HS-27A (cell line): Measurements from ENCODE around the gene CDKAL1.
"Not testable (repeated sequence)": the region's sequence is repeated elsewhere in the genome, so short reads cannot be mapped to it uniquely, and the experiment has no call there.

Experiments
- DNase-seq: peaks from one replicate; pipeline ENCODE4 v3.0.0-alpha.2; 2012; ENCODE audit warnings: low read depth, missing footprints

The CDKAL1 gene

GRCh38 chr6:20708367-20709124 lies 174.3 kb downstream of the CDKAL1 start:
- no peak for DNase-seq

GRCh38 chr6:20709451-20709850 lies 175.2 kb downstream of the CDKAL1 start:
- no peak for DNase-seq

GRCh38 chr6:20710341-20710740 lies 176.1 kb downstream of the CDKAL1 start:
- DNase-seq = no peak

- DNase-seq = no peak
Measured at GRCh38 chr6:20711518-20711917, 177.3 kb downstream of the CDKAL1 start.

- no peak for DNase-seq
Measured at GRCh38 chr6:20712011-20712410, 177.8 kb downstream of the CDKAL1 start.

- no peak for DNase-seq
Measured at GRCh38 chr6:20715135-20715806, 181.0 kb downstream of the CDKAL1 start.

- DNase-seq = no peak
Measured at GRCh38 chr6:20716865-20717264, 182.6 kb downstream of the CDKAL1 start.

GRCh38 chr6:20717743-20718142 lies 183.5 kb downstream of the CDKAL1 start:
- DNase-seq = no peak

GRCh38 chr6:20718705-20719653 lies 184.7 kb downstream of the CDKAL1 start:
- DNase-seq = no peak

GRCh38 chr6:20719980-20720379 lies 185.7 kb downstream of the CDKAL1 start:
- no peak for DNase-seq

- not testable (repeated sequence) for DNase-seq
Measured at GRCh38 chr6:20721121-20721520, 186.9 kb downstream of the CDKAL1 start.

- no peak for DNase-seq
Measured at GRCh38 chr6:20722455-20722854, 188.2 kb downstream of the CDKAL1 start.

- DNase-seq = no peak
Measured at GRCh38 chr6:20723236-20723635, 189.0 kb downstream of the CDKAL1 start.

GRCh38 chr6:20724443-20725190 lies 190.4 kb downstream of the CDKAL1 start:
- no peak for DNase-seq

GRCh38 chr6:20725235-20725634 lies 191.0 kb downstream of the CDKAL1 start:
- not testable (repeated sequence) for DNase-seq

GRCh38 chr6:20729086-20729485 lies 194.8 kb downstream of the CDKAL1 start:
- no peak for DNase-seq

GRCh38 chr6:20732362-20732761 lies 198.1 kb downstream of the CDKAL1 start:
- DNase-seq = not testable (repeated sequence)

- DNase-seq = no peak
Measured at GRCh38 chr6:20732896-20733295, 198.6 kb downstream of the CDKAL1 start.

GRCh38 chr6:20737912-20738311 lies 203.7 kb downstream of the CDKAL1 start:
- no peak for DNase-seq

- DNase-seq = no peak
Measured at GRCh38 chr6:20740088-20740487, 205.8 kb downstream of the CDKAL1 start.

- no peak for DNase-seq
Measured at GRCh38 chr6:20740727-20741126, 206.5 kb downstream of the CDKAL1 start.

- no peak for DNase-seq
Measured at GRCh38 chr6:20741490-20741889, 207.2 kb downstream of the CDKAL1 start.
